ENCODE results near the gene IL17RB.
A peak's percentile ranks its signal among the peaks of the same experiment; 100 is the strongest.

IL17RB gene

DNA sequence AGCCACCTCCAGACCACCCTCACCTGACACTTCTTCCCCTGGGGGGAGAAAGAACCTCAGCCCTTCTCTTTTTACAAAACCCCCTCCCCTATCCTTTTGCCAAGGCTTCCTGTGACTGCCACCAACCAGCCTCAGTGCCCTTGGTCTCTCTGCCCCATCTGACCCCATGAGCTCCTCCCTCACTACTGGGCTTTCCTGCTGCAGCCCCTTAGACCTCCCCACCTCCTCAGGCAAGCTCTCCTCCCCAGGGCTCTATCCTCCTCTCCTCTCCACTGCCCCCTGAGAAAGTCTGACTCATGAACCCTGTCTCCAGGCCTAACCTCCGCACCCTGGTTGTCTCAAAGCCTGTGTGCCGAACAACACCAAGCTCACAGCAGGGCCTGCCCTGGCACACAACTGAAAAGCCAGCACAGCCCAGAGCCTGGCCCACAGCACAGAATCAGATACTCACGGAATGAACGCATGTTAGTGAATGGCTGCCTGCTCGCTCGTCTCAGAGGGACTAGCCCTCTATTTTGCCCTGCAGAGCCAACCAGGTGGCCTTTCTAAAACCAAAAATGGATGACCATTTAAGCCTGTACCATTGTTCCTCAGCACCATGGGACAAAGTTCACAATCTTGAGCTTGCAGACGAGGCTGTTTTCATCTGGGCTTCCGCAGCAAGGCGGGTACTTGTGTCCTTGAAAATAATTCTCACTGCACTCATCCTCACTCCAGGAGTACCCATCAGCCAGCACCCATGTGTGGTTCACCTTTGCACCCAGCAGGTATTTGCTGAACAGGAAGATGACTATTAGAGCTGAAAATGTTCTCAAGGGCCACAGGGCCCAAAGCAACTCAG lies 1.9 kb upstream of the IL17RB start:
- CTCF ChIA-PET, result interaction anchor here (0.7 to 0.8 kb wide), 2 partner anchors 16 to 1006 kb away, joined by 3 to 5 read pairs; no protein-coding TSS in a partner anchor
- no peak for DNase-seq (ENCODE audit: low spot score)
- TF ChIP-seq, protein P1, sequence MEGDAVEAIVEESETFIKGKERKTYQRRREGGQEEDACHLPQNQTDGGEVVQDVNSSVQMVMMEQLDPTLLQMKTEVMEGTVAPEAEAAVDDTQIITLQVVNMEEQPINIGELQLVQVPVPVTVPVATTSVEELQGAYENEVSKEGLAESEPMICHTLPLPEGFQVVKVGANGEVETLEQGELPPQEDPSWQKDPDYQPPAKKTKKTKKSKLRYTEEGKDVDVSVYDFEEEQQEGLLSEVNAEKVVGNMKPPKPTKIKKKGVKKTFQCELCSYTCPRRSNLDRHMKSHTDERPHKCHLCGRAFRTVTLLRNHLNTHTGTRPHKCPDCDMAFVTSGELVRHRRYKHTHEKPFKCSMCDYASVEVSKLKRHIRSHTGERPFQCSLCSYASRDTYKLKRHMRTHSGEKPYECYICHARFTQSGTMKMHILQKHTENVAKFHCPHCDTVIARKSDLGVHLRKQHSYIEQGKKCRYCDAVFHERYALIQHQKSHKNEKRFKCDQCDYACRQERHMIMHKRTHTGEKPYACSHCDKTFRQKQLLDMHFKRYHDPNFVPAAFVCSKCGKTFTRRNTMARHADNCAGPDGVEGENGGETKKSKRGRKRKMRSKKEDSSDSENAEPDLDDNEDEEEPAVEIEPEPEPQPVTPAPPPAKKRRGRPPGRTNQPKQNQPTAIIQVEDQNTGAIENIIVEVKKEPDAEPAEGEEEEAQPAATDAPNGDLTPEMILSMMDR (conservative IDR thresholded peaks at IDR 0.05; ENCODE audit: low read depth), result no peak
- POLR2A ChIA-PET (ENCODE audit: low non-redundant PET), result no interaction called here
- no peak overlapping the region for H3K27ac ChIP-seq

DNA sequence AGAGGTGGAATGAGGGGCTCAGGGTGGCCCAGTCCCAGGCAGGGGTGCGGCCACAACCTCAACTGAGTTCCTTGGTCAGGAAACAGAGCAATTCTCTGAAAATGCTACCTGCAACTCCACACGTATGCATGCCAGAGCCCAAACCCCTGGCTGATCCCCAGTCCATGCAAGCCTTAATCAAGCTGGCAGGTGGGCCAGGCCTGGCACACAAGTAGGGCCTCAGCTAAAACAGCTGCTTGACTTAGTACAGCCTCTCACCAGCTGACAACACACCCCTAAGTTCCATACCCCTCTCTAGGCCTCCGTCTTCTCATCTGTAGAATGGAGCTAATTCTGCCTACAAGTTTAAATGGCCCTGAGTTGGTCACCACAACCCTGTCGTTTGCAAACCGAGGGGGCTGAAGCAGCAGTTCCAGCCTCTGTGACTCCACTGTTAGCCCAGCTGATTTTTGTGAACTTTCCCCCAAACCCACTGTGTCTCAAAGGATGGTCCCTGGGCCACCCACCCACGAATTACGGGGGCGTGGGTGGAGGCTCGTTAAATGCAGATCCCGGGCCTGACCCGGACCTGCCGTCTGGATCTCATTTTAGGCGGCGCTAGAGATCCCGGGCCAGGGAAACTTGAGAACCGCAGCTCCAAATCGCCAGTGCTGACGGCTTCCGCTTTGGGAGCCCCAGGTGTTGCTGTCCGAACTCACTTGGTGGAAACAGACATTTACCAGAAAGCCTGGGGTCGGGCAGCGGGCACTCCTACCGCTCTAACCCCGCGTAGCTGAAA lies 1.1 kb upstream of the IL17RB start:
- H3K27ac ChIP-seq, result no peak overlapping the region
- CTCF ChIA-PET, result interaction anchor here (0.8 kb wide), 1 partner anchor 16 kb away, joined by 3 read pairs; no protein-coding TSS in a partner anchor
- peak; percentile 34 for DNase-seq (ENCODE audit: low spot score)
- TF ChIP-seq, protein P1 (conservative IDR thresholded peaks at IDR 0.05; ENCODE audit: low read depth), result peak; percentile 16; the same call in 1 of the 2 replicates
- POLR2A ChIA-PET (ENCODE audit: low non-redundant PET), result no interaction called here

DNA sequence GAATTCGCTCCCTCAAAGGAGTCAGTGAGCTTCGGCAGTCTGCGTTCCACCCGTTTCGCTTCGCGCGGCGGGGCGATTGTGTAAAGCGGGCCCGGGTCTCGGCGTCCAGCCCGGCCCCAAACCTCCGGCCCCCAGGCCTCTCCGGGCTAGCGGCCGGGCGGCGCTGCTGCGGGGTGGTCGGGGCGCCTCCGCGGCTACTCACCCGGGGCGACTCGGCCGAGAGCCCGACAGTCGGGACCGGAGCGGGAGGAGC lies 561 bp upstream of the IL17RB start:
- ChIA-PET CTCF (no interaction called here), POLR2A (ENCODE audit: low non-redundant PET) (no interaction called here)
- no peak overlapping the region for H3K27ac ChIP-seq
- TF ChIP-seq, protein P1 (conservative IDR thresholded peaks at IDR 0.05; ENCODE audit: low read depth), result no peak
- peak; percentile 4 for DNase-seq (ENCODE audit: low spot score)

DNA sequence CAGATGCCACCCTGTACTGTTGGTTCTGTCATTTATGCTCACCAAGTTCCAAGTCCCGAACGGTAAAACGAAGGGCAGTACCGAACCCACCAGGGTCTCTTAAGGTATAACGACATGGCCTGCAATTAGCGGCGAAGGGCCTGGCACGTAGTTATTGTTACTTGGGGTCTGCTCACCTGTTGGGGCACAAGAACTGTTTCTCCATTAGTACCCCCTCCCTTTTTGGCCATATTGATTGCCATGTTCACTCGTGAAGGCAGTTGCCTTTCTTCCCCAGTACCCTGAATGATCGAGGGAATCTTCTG lies 435 bp downstream of the IL17RB start:
- DNase-seq (ENCODE audit: low spot score), result no peak
- CTCF ChIA-PET, result no interaction called here
- POLR2A ChIA-PET (ENCODE audit: low non-redundant PET), result no interaction called here
- no peak overlapping the region for H3K27ac ChIP-seq
- TF ChIP-seq, protein P1 (conservative IDR thresholded peaks at IDR 0.05; ENCODE audit: low read depth), result no peak

DNA sequence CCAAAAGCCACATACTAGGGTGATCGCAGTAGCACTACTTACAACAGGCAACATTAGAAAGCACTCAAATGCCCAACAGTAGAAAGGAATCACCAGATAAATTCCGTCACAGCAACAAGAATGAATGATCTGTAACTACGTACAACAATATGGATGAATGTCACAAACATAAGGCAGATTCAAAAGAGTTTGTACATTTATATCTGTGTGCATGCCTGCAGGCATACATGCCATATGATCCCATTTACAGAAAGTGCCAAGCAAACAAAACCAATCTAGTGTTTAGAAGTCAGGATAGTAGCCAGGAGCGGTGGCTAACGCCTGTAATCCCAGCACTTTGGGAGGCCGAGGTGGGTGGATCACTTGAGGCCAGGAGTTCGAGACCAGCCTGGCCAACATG lies 3.5 kb downstream of the IL17RB start:
- ChIA-PET CTCF (no interaction called here), POLR2A (ENCODE audit: low non-redundant PET) (no interaction called here)
- TF ChIP-seq, protein P1 (conservative IDR thresholded peaks at IDR 0.05; ENCODE audit: low read depth), result no peak
- DNase-seq (ENCODE audit: low spot score), result no peak
- no peak overlapping the region for H3K27ac ChIP-seq

DNA sequence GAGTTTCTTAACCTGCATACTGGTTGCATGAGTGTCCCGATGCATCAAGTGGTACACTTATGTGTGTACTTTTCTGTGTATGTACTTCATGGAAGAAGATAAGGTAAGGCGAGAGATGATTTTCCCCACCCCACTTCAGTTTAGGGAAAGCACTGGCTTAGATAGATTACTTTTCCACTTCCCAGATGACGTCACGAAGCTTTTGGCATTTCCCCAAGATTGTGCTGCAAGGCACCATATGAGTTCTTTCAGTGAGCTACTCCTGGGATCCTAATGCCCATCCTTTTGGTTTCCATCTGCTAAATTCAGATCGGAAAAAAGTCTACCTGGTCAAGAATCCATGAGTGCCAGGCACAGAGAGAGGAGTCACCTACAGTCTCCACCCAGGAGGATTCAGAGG lies 4.5 kb downstream of the IL17RB start:
- TF ChIP-seq, protein P1 (conservative IDR thresholded peaks at IDR 0.05; ENCODE audit: low read depth), result no peak
- POLR2A ChIA-PET (ENCODE audit: low non-redundant PET), result no interaction called here
- DNase-seq (ENCODE audit: low spot score), result no peak
- CTCF ChIA-PET, result no interaction called here
- H3K27ac ChIP-seq, result no peak overlapping the region
